OCI-LY7 (cell line): Measurements from ENCODE around the gene GALNTL6. TPM values are rescaled to one million over a fixed set of nuclear protein-coding genes. Genes with fewer than 3 reads are reported as not detected.

Experiments used
- BruUV-seq: library from RNA; stranded (reverse); fragments of 400-500 nt; replicated peaks from 2 replicates; lab custom pipeline; 2021; lab: Mats Ljungman, UMichigan
- CTCF ChIA-PET: fragments of 300-600 bp; sonication (Branson Sonifier 250); formaldehyde crosslinking; loops from one replicate; lab custom pipeline; 2022; ENCODE audit warnings: antibody characterized with exemption; ENCODE audit not compliant: unreplicated experiment; lab: Charles Lee
- POLR2A ChIA-PET: fragments of 300-600 bp; sonication (Branson Sonifier 250); formaldehyde crosslinking; loops from one replicate; lab custom pipeline; 2022; ENCODE audit warnings: antibody characterized with exemption; lab: Charles Lee
- DNase-seq: peaks from one replicate; pipeline ENCODE4 v3.0.0-alpha.2; 2015; ENCODE audit warnings: low spot score
- H2AFZ ChIP-seq: fragments of 200-600 bp; sonication (generic), shearing (Covaris generic); 2 replicates; pipeline ENCODE4 v1.6.1; 2014; ENCODE audit warnings: mild to moderate bottlenecking, antibody characterized with exemption, low read length, moderate library complexity
- H3K27ac ChIP-seq: fragments of 200-600 bp; sonication (generic); 2 replicates; pipeline ENCODE4 v1.5.1; 2014; ENCODE audit warnings: mixed run types, low read depth, mild to moderate bottlenecking, moderate library complexity, low read length, inconsistent platforms; ENCODE audit not compliant: poor library complexity, severe bottlenecking
- H3K36me3 ChIP-seq: fragments of 200-600 bp; sonication (generic); 2 replicates; pipeline ENCODE4 v1.6.1; 2014; ENCODE audit warnings: mild to moderate bottlenecking, antibody characterized with exemption, low read length, moderate library complexity, mixed read lengths; ENCODE audit not compliant: insufficient read depth
- H3K4me1 ChIP-seq: fragments of 200-600 bp; sonication (generic); 2 replicates; pipeline ENCODE4 v1.5.1; 2014; ENCODE audit warnings: mild to moderate bottlenecking, low read length; ENCODE audit not compliant: insufficient read depth, poor library complexity, severe bottlenecking
- H3K4me2 ChIP-seq: fragments of 200-600 bp; sonication (generic); 2 replicates; pipeline ENCODE4 v1.6.1; 2014; ENCODE audit warnings: mild to moderate bottlenecking, low read length
- H3K4me3 ChIP-seq: fragments of 200-600 bp; sonication (generic); 2 replicates; pipeline ENCODE4 v1.5.1; 2014; ENCODE audit warnings: mild to moderate bottlenecking, low read depth, low read length; ENCODE audit not compliant: poor library complexity, severe bottlenecking
- H3K79me2 ChIP-seq: fragments of 200-600 bp; sonication (generic); 2 replicates; pipeline ENCODE4 v1.6.1; 2016; ENCODE audit warnings: low read depth, mild to moderate bottlenecking, low read length, moderate library complexity, mixed read lengths; ENCODE audit not compliant: insufficient read depth
- H3K9me2 ChIP-seq: fragments of 200-600 bp; sonication (generic); 2 replicates; pipeline ENCODE4 v1.6.1; 2016; ENCODE audit warnings: mild to moderate bottlenecking, low read length, mixed read lengths; ENCODE audit not compliant: insufficient read depth
- H3K9me3 ChIP-seq: fragments of 200-600 bp; sonication (generic); 2 replicates; pipeline ENCODE4 v1.6.1; 2014; ENCODE audit warnings: mild to moderate bottlenecking, mixed run types, low read length, mixed read lengths
- H4K20me1 ChIP-seq: fragments of 200-600 bp; sonication (generic); 2 replicates; pipeline ENCODE4 v1.6.1; 2014; ENCODE audit warnings: mild to moderate bottlenecking, antibody characterized with exemption, low read length, moderate library complexity, mixed read lengths; ENCODE audit not compliant: insufficient read depth
- CTCF ChIP-seq: fragments of 200-600 bp; sonication (generic); conservative IDR thresholded peaks from 2 replicates; pipeline ENCODE4 v1.5.1; 2014; ENCODE audit warnings: mild to moderate bottlenecking, antibody characterized with exemption, low read length, moderate library complexity, mixed read lengths
- EZH2phosphoT487 ChIP-seq: fragments of 200-600 bp; sonication (generic); IDR thresholded peaks from 2 replicates; pipeline ENCODE4 v1.6.1; 2018; ENCODE audit warnings: low read depth, borderline replicate concordance, mild to moderate bottlenecking, mixed run types, antibody characterized with exemption, low read length, moderate library complexity, mixed read lengths
- intact Hi-C: fragments of 100-400 bp; cut with micrococcal nuclease; formaldehyde crosslinking; loops from one replicate; pipeline ENCODE4 v1.10.0; 2022; ENCODE audit not compliant: unreplicated experiment
- total RNA-seq, 2 experiments: library from RNA; depleted of rRNA in 1 of 2; stranded (reverse); fragments of >200 nt in 1 of 2; shearing (Covaris generic) in 1 of 2; gene quantifications; 2 replicates each; pipeline ENCODE4 v1.2.3, GENCODE V29; 2014 to 2022

The GALNTL6 gene
- total RNA-seq, 2 experiments from 2014 or later = not detected

DNA sequence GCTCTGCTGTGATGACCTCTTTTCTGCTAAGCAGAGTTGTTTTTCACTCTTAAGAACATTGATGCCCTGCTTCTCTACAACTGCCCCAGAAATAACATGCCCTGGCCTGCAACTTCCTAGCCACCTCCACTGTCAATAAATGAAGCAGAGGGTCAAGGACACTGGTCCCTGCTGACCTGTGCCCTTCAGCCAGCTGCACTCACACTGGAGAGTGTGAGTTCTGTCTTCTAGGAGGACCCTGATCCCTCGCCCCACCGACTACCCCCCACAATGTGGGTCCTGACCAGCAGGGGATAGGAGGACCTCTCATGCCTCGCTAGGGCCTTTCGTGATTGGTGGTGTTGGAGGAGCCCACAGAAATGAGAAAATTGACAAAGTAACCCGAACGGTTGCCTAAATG, 947.3 kb downstream of the GALNTL6 start:
- no peak for DNase-seq
- no peaks in the 10 kb centered on the region for H3K9me3 ChIP-seq
- no peaks in the 10 kb centered on the region for H3K36me3 ChIP-seq
- no peaks in the 10 kb centered on the region for H3K79me2 ChIP-seq
- ChIA-PET CTCF (no interaction called here), POLR2A (no interaction called here)
- H2AFZ ChIP-seq = no peak overlapping the region
- intact Hi-C loops = no loop called here
- H3K4me3 ChIP-seq = no peak overlapping the region
- H3K4me2 ChIP-seq = no peak overlapping the region
- H3K9me2 ChIP-seq = no peaks in the 10 kb centered on the region
- no peak overlapping the region for H3K27ac ChIP-seq
- H3K4me1 ChIP-seq = no peaks in the 10 kb centered on the region
- no TSS peak for BruUV-seq
- H4K20me1 ChIP-seq = no peaks in the 10 kb centered on the region
- TF ChIP-seq CTCF (no peak), EZH2phosphoT487 (no peak)

- H3K4me3 ChIP-seq = no peak overlapping the region
- H3K36me3 ChIP-seq = no peaks in the 10 kb centered on the region
- no peaks in the 10 kb centered on the region for H3K4me1 ChIP-seq
- no peaks in the 10 kb centered on the region for H3K79me2 ChIP-seq
- TF ChIP-seq CTCF (no peak), EZH2phosphoT487 (no peak)
- CTCF ChIA-PET = no interaction called here
- POLR2A ChIA-PET = no interaction called here
- H3K9me3 ChIP-seq = no peaks in the 10 kb centered on the region
- no peaks in the 10 kb centered on the region for H4K20me1 ChIP-seq
- H3K4me2 ChIP-seq = no peak overlapping the region
- no peak overlapping the region for H2AFZ ChIP-seq
- intact Hi-C loops = no loop called here
- H3K27ac ChIP-seq = no peak overlapping the region
- DNase-seq = no peak
- no TSS peak for BruUV-seq
- no peaks in the 10 kb centered on the region for H3K9me2 ChIP-seq
Observed at GRCh38 chr4:172762895-172763294, 949.7 kb downstream of the GALNTL6 start.

DNA sequence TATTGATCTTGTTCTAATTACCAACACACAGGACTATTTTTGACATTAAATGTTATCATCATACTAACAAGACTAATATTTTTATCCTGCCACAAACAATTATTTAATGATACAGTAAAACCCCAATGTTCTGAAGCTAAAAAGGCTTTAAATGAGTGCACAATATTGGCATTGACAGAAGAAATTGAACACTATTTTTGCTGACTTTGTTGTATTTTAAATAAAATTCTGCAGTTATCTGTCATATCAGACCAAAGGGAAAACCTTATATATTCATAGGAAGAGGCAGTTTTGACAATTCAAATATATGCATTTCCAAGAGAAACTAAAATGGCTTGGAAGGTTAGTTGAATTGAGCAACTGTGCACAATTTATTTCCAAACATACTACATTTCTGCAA, 957.6 kb downstream of the GALNTL6 start:
- no peak overlapping the region for H3K27ac ChIP-seq
- no peaks in the 10 kb centered on the region for H3K36me3 ChIP-seq
- H3K79me2 ChIP-seq = no peaks in the 10 kb centered on the region
- no peaks in the 10 kb centered on the region for H3K9me2 ChIP-seq
- intact Hi-C loops = no loop called here
- CTCF ChIA-PET = no interaction called here
- DNase-seq = no peak
- no peak overlapping the region for H2AFZ ChIP-seq
- H3K4me1 ChIP-seq = no peaks in the 10 kb centered on the region
- H4K20me1 ChIP-seq = no peaks in the 10 kb centered on the region
- TF ChIP-seq EZH2phosphoT487 = no peak
- TF ChIP-seq CTCF = no peak
- no peak overlapping the region for H3K4me2 ChIP-seq
- H3K4me3 ChIP-seq = no peak overlapping the region
- H3K9me3 ChIP-seq = no peaks in the 10 kb centered on the region
- no TSS peak for BruUV-seq
- POLR2A ChIA-PET = no interaction called here
